C4-2B (cell line): ENCODE results near the gene MAGEF1.

Source experiments
- H3K27ac ChIP-seq: fragments of 450-650 bp; 2 replicates; pipeline ENCODE4 v1.5.1; 2017
- CTCF ChIP-seq: fragments of 450-650 bp; conservative IDR thresholded peaks from 2 replicates; pipeline ENCODE4 v1.5.1; 2017; ENCODE audit warnings: mild to moderate bottlenecking
- ZFX ChIP-seq: fragments of 450-650 bp; IDR thresholded peaks from 2 replicates; pipeline ENCODE4 v1.6.1; 2017

The MAGEF1 gene

GRCh38 chr3:184672335-184672734 lies 39.5 kb downstream of the MAGEF1 start:
- no peak overlapping the region for H3K27ac ChIP-seq
- TF ChIP-seq CTCF (no peak), ZFX (no peak)

- no peak for TF ChIP-seq ZFX
- no peak for TF ChIP-seq CTCF
- no peak overlapping the region for H3K27ac ChIP-seq
These were observed 41.7 kb downstream of the MAGEF1 start for GRCh38 chr3:184670091-184670602.

GRCh38 chr3:184669578-184669977 lies 42.3 kb downstream of the MAGEF1 start:
- H3K27ac ChIP-seq = no peak overlapping the region
- no peak for TF ChIP-seq CTCF
- no peak for TF ChIP-seq ZFX

- no peak overlapping the region for H3K27ac ChIP-seq
- TF ChIP-seq ZFX = no peak
- TF ChIP-seq CTCF = no peak
These were observed 45.4 kb downstream of the MAGEF1 start for GRCh38 chr3:184666442-184666841.

GRCh38 chr3:184665101-184665500 lies 46.8 kb downstream of the MAGEF1 start:
- TF ChIP-seq CTCF = no peak
- no peak for TF ChIP-seq ZFX
- no peak overlapping the region for H3K27ac ChIP-seq

GRCh38 chr3:184663756-184664155 lies 48.1 kb downstream of the MAGEF1 start:
- TF ChIP-seq ZFX (no peak), CTCF (no peak)
- no peak overlapping the region for H3K27ac ChIP-seq

GRCh38 chr3:184663356-184663755 lies 48.5 kb downstream of the MAGEF1 start:
- no peak overlapping the region for H3K27ac ChIP-seq
- TF ChIP-seq ZFX (no peak), CTCF (no peak)
